HG03342 (cell line): ENCODE results near the gene ZFAND6.

Experiments
- ATAC-seq: cut with Tn5 transposase; IDR thresholded peaks from one replicate; pipeline ENCODE4 v1.9.1; 2021; ENCODE audit warnings: mild to moderate bottlenecking, moderate library complexity; ENCODE audit not compliant: unreplicated experiment

ZFAND6 gene

DNA sequence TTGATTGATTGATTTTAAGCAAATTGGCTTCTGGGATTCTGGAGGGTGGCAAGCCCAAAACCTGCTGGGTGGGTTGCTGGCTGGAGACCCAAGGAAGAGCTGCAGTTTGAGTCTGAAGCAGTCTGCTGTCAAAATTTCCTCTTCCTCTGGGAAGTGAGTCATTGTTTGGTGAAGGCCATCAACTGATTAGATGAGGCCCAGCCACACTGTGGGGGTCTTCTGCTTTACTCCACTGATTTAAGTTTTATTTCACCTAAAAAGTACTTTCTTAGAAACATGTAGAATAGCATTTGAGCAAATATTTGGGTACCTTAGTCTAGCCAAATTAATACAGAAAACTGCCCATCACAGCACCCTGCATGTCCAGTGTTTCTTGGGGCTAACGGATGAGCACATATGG is 127.1 kb downstream of the ZFAND6 start:
- ATAC-seq, result no peak
